Stimulated activated naive B cell treated with anti-CD40 and anti-IgM and Interleukin-4, amounts not matched to agents 10 μg/mL and 1 μg/mL and 100 μg/mL, for 72 hours (primary cell): ENCODE measurements around the gene KCNC4.
A peak's percentile ranks its signal among the peaks of the same experiment; 100 is the strongest.

ENCODE experiments used
- ATAC-seq, 2 donors: fragments of 150-1000 bp; cut with Tn5 transposase; replicated peaks; 2 replicates each; pipeline ENCODE4 v1.10.0; 2021; ENCODE audit warnings: moderate library complexity in 1 of 2
- DNase-seq: peaks from one replicate; pipeline ENCODE4 v3.0.0; 2021
- H3K27ac Mint-ChIP-seq: one replicate; pipeline ENCODE4 v1.8.0; 2022; ENCODE audit warnings: mild to moderate bottlenecking, mixed read lengths
- H3K27me3 Mint-ChIP-seq, 2 donors: one replicate each; pipeline ENCODE4 v1.8.0; 2022; ENCODE audit warnings: mixed read lengths in 2 of 2
- H3K36me3 Mint-ChIP-seq, 2 donors: one replicate each; pipeline ENCODE4 v1.8.0; 2022; ENCODE audit warnings: mixed read lengths in 2 of 2, mild to moderate bottlenecking in 1 of 2
- H3K4me1 Mint-ChIP-seq, 2 donors: one replicate each; pipeline ENCODE4 v1.8.0; 2022; ENCODE audit warnings: mixed read lengths in 2 of 2, mild to moderate bottlenecking in 1 of 2
- H3K4me3 Mint-ChIP-seq, 2 donors: one replicate each; pipeline ENCODE4 v1.8.0; 2022; ENCODE audit warnings: mild to moderate bottlenecking in 2 of 2, mixed read lengths in 2 of 2, moderate library complexity in 1 of 2
- H3K9me3 Mint-ChIP-seq, 2 donors: one replicate each; pipeline ENCODE4 v1.8.0; 2022; ENCODE audit warnings: mixed read lengths in 2 of 2, mild to moderate bottlenecking in 1 of 2

The KCNC4 gene

DNA sequence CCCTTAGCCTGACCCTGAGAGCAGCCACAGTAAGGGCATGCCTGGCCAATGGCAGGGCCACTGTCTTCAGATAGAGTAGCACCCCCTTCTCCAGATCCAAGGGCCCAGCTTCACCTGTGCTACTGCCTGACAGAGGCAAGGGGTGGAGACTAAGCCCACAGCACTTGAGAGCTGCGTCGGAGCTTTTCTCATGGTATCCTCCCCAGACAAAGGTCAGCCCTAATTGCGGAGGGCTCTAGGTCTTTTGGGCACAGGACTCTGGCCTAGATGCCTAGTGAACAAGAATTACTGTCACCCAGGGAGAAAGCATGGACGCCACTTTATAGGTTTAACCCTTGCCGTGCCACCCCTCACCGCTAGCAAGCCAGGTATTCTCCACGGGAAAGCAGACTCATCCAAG lies 15.1 kb downstream of the KCNC4 start:
- no peaks in the 10 kb centered on the region for H3K27me3 Mint-ChIP-seq
- H3K4me3 Mint-ChIP-seq, result no peak overlapping the region
- ATAC-seq (no peak), DNase-seq (no peak)
- H3K4me1 Mint-ChIP-seq, result peaks cover 0 to 2% of the 10 kb centered on the region in 2 donors
- no peak overlapping the region for H3K27ac Mint-ChIP-seq
- H3K36me3 Mint-ChIP-seq, result peaks cover 22 to 29% of the 10 kb centered on the region in 2 donors
- H3K9me3 Mint-ChIP-seq, result no peaks in the 10 kb centered on the region

DNA sequence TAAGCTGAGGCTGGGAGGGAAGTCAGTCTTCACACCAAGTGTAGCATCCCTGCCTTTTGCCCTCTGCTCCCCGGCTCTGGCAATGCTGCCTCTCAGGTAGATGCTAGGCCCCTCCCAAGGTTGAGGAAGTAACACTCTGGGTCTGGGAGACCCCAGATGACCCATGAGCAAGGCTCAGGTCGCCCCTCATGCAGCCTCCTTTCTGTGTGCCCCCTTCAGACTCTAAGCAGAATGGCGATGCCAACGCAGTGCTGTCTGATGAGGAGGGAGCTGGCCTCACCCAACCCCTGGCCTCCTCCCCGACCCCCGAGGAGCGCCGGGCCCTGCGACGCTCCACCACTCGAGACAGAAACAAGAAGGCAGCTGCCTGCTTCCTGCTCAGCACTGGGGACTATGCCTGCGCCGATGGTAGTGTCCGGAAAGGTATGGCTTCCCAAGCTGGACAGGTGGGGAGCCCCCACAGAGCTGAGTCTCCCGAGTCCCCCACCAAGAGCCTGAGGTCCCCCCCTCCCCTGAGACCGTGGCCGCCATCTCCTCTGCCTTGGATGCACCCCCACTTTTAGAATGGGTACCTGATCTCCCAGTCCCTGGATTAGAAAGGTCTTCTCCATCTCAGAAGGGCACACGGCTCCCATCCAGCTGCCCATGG lies 15.8 kb downstream of the KCNC4 start:
- H3K36me3 Mint-ChIP-seq, result peaks cover 22 to 29% of the 10 kb centered on the region in 2 donors
- peaks cover 0 to 2% of the 10 kb centered on the region in 2 donors for H3K4me1 Mint-ChIP-seq
- no peaks in the 10 kb centered on the region for H3K9me3 Mint-ChIP-seq
- ATAC-seq, result no peak
- no peak overlapping the region for H3K4me3 Mint-ChIP-seq
- H3K27me3 Mint-ChIP-seq, result no peaks in the 10 kb centered on the region
- no peak for DNase-seq
- H3K27ac Mint-ChIP-seq, result no peak overlapping the region

DNA sequence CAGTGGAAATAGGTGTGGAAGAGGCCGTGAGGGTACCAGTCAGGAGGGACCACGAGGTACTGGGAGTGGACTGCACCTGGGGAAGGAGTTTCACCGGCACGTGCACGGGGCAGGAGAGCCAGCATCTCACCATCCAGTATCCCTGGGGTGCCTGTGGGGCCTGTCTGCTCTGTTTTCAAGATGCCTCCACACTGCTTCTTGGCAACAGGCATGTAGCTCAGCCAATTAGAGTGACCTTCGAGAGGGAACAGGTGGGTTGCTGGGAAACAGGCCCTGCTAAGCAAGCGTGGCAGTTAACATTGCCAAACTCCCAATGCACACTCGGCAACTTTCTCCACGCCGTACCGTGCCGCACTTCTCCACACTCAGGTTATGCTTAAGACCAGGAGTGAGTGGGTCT lies 17.7 kb downstream of the KCNC4 start:
- DNase-seq (no peak), ATAC-seq (no peak)
- Mint-ChIP-seq H3K4me3 (no peak overlapping the region), H3K4me1 (peaks cover 0 to 2% of the 10 kb centered on the region in 2 donors), H3K9me3 (no peaks in the 10 kb centered on the region), H3K27ac (no peak overlapping the region), H3K27me3 (no peaks in the 10 kb centered on the region), H3K36me3 (peaks cover 24 to 28% of the 10 kb centered on the region in 2 donors)

DNA sequence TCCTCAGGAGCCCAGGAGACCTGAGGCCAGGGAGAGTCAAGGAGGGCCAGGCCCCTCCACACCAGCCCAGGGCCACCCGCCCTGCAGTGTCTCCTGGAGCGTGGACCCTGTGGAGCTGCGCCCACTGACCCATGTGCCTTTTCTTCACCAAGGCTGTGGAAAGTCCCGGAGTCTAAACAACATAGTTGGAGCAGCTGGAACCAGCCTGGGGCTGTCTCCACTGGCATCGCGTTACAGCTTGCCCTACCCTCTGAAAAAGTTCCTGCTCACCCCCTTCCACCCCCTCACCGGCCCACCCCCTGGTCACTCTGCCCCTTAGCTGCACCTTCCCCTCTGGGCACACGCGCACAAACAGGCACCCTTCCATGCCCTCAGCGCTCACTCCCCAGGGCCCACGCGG lies 18.3 kb downstream of the KCNC4 start:
- DNase-seq, result no peak
- H3K27ac Mint-ChIP-seq, result no peak overlapping the region
- no peaks in the 10 kb centered on the region for H3K27me3 Mint-ChIP-seq
- H3K9me3 Mint-ChIP-seq, result no peaks in the 10 kb centered on the region
- peaks cover 1 to 2% of the 10 kb centered on the region in 2 donors for H3K4me1 Mint-ChIP-seq
- no peak for ATAC-seq
- no peak overlapping the region for H3K4me3 Mint-ChIP-seq
- H3K36me3 Mint-ChIP-seq, result peaks cover 18 to 22% of the 10 kb centered on the region in 2 donors

DNA sequence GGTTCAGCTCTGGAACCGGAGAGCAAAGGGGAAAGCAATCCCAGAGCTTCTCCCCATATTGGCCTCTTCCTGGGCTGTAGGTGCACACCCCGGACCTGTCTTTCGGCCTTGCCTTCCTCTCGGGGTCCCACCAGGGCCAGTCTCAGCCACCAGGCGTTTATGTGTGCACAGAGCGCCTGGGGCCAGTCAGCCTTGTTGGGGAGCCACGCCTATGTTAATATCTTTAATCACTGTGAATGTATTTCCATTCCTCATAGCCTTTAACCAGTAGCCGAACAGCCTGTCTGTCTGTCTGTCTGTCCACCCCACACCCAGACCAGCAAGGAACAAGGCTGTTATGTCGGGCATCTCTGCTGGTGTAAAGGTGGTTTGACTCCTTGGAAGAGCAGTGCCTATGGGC lies 18.8 kb downstream of the KCNC4 start:
- ATAC-seq (no peak), DNase-seq (no peak)
- Mint-ChIP-seq H3K36me3 (peaks cover 15 to 21% of the 10 kb centered on the region in 2 donors), H3K27ac (no peak overlapping the region), H3K4me1 (peaks cover 2 to 5% of the 10 kb centered on the region in 2 donors), H3K4me3 (no peak overlapping the region), H3K27me3 (no peaks in the 10 kb centered on the region), H3K9me3 (no peaks in the 10 kb centered on the region)

DNA sequence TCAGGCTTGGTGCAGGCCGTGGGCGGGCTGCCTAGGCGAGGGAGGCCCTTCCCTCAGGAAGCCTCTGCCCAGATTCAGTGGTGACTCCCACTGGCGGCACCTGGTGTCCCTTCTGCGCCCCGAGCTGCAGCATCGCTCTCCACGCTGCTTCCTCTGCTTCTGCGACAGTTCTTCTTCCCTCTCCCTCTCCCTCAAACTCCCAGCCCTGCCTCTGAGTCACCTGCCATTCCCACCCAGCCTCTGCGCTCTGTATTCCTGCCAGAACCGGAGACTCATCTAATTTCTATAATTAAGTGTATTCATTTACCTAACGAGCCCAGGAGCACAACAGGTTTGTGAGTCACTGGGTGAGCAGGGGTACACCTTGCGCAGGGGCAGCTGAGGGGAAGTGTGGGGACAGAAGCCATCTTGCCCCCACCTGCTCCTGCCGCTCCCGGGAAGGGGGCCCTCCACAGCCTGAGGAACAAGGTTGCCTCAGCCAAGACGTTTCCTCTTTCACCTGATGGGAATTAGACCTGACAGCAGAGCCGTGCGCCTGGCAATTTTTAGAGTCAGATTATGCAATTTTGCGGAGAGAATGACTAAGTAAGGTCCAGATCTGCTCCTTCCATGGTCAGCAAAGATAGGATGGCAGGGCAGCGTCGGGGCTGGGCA lies 19.4 kb downstream of the KCNC4 start:
- H3K9me3 Mint-ChIP-seq, result no peaks in the 10 kb centered on the region
- H3K4me1 Mint-ChIP-seq, result peaks cover 0 to 5% of the 10 kb centered on the region in 2 donors
- ATAC-seq (no peak), DNase-seq (no peak)
- H3K4me3 Mint-ChIP-seq, result no peak overlapping the region
- peak overlapping the region; percentile 1 for H3K27ac Mint-ChIP-seq
- H3K27me3 Mint-ChIP-seq, result no peaks in the 10 kb centered on the region
- peaks cover 9 to 17% of the 10 kb centered on the region in 2 donors for H3K36me3 Mint-ChIP-seq

DNA sequence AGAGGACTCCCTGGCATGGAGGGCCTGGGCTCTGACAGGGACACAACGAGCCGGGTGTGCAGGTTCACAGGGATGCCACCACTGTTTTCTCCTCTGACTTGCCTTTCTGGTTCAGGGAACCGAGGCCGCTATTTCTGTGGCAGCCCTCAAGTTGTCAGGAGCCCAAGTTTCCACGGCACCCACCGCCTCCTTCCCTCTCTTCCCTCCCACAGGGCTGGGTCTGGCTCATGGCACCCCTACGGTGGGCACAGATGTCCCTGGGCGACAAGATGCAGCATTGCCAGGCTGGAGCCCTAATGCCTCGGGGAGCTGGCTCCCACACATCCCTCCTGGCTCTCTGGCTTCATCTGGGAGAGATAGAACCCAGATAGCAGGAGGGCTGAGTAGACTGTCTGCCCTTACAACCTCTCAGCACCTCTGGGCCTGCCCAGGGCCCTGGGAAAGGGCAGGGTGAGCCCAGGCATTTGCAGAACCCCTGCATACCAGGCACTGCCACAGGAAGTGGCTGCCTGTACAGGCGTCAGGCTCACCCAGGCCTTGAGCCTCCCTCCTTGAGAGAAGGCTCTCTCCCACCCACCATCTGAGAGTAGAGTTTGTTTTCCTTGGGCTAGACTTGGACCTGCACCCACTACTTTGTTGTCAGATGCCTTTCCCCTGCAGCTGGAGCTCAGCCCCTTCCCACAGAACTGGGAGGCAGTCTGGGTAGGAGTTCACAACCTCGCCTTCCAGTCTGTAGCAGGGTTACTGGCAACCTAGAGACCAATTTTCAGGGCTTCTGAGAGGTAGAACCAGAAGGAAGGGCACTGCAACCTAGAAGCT lies 20.5 kb downstream of the KCNC4 start:
- DNase-seq, result no peak
- peaks cover 8 to 20% of the 10 kb centered on the region in 2 donors for H3K36me3 Mint-ChIP-seq
- H3K27me3 Mint-ChIP-seq, result no peaks in the 10 kb centered on the region
- peaks cover 2 to 15% of the 10 kb centered on the region in 2 donors for H3K4me1 Mint-ChIP-seq
- no peaks in the 10 kb centered on the region for H3K9me3 Mint-ChIP-seq
- no peak for ATAC-seq
- no peak overlapping the region for H3K27ac Mint-ChIP-seq
- no peak overlapping the region for H3K4me3 Mint-ChIP-seq

DNA sequence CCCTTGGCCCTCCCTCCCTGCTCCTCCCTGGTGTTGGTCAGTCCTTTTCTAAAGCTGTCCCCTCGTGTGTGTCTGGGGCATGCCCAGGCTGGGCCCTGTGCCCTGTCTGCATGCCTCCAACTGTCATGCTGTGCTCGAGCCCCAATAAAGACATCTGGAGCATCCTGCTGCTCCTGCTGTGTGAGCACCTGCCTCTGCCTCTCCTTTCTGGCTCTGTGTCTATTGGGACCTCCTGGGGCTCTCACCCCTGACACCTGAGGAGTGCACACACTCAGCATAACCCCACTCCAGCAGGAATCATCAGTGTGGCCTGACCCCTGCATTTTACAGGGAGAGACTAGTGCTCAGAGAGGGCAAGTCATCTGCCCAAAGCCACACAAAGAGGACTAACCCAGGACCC lies 23.7 kb downstream of the KCNC4 start:
- Mint-ChIP-seq H3K27me3 (no peaks in the 10 kb centered on the region), H3K36me3 (peaks cover 4 to 20% of the 10 kb centered on the region in 2 donors), H3K27ac (peak overlapping the region; percentile 43), H3K4me3 (no peak overlapping the region), H3K9me3 (no peaks in the 10 kb centered on the region), H3K4me1 (peaks cover 12 to 44% of the 10 kb centered on the region in 2 donors)
- DNase-seq (no peak), ATAC-seq (no peak)

DNA sequence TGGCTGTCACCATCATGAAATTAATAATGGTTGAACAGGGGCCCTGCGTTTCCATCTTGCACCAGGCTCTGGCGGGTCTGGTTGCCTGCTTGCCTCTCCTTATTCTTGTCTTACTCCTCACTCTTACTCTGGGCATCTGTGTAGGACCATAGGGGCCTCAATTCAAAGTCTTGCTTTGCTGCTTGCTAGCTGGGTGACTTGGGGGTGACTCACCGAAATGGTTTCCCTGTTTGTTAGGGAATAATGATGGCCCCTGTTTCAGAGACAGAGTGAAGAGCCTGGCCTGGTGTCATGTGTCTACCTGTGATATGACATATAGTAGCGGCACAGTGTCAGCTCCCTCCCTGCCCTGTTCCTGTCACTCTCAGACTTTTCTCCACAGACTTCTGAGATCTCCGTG lies 24.6 kb downstream of the KCNC4 start:
- Mint-ChIP-seq H3K27me3 (no peaks in the 10 kb centered on the region), H3K4me1 (peaks cover 19 to 52% of the 10 kb centered on the region in 2 donors), H3K36me3 (peaks cover 6 to 15% of the 10 kb centered on the region in 2 donors), H3K9me3 (no peaks in the 10 kb centered on the region), H3K27ac (peak overlapping the region; percentile 38), H3K4me3 (no peak overlapping the region)
- no peak for ATAC-seq
- no peak for DNase-seq

DNA sequence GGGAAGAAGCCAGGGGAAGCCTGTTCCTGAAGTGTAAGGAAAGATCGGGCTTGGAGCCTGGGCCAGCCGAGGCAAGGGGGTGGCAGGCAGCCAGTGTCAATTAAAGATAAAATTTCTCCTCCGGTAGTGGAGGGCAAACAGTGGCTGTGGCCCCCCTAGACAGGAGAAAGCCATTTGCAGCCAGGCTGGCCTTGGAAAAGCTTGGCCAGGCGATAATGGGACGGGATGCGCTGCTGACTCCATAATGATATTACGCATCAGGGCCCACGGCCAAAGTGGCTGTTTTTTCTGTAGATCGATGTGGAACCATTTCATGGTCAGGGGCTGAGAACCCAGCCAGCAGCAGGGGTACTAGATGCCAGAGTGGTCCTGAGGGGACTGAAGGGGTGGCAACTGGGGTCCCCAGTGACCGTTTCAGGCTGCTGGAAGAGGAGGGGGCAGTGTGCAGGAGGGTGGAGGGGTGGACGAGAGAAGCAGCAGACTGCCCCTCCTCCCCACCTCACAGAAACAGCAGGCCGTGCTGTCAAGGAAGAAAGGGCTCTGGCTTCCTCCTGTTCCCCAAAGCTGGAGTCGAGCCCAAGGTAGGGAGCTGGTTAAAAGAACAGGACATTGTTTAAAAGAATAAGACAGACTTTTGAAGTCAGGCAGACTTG lies 25.2 kb downstream of the KCNC4 start:
- ATAC-seq (no peak), DNase-seq (no peak)
- Mint-ChIP-seq H3K27ac (no peak overlapping the region), H3K36me3 (peaks cover 6 to 13% of the 10 kb centered on the region in 2 donors), H3K9me3 (no peaks in the 10 kb centered on the region), H3K27me3 (no peaks in the 10 kb centered on the region), H3K4me1 (peaks cover 22 to 58% of the 10 kb centered on the region in 2 donors), H3K4me3 (no peak overlapping the region)

DNA sequence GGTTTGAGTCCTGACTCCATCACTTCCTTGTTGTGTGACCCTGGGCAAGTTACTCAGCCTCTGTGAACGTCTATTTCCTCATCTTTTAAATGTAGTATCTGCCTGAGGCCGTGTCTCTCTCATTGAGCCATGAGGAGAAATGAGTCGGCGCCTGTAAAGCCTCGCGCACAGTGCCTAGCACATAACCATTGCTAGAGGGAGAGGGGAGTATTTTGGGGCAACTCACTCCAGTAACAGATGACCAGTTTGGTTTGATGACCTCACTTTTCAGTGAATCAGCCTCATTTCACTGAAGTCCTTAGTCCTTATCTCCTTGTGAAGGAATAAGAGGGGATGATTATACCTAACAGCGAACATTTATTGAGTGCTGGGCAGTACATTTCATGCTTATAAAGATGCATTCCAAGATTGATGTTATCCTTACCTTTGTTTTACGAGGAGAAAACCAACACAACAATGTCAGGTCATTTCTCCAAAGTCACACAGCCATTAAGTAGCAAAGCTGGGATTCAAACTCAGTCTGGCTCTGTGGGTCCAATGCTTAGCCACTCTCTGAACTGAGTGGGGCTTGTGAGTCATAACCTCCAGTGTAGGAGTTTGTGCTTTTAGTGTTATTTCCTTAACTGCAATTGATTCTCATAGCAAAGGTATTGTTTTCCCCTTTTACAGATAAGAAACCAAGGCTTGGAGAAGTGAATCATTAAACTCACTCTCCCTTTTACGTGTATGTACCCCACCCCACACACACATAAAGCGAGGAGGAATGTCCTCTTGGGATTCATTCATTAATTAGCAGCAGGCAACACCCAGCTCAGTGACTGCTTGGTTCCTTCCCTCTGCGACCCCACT lies 25.9 kb downstream of the KCNC4 start:
- Mint-ChIP-seq H3K27me3 (no peaks in the 10 kb centered on the region), H3K4me1 (peaks cover 22 to 65% of the 10 kb centered on the region in 2 donors), H3K9me3 (no peaks in the 10 kb centered on the region), H3K36me3 (peaks cover 6 to 13% of the 10 kb centered on the region in 2 donors), H3K27ac (peak overlapping the region; percentile 80), H3K4me3 (peak overlapping the region in 1 of 2 donors; percentile 26)
- no peak for DNase-seq
- ATAC-seq, result peak; percentile 84 to 85

DNA sequence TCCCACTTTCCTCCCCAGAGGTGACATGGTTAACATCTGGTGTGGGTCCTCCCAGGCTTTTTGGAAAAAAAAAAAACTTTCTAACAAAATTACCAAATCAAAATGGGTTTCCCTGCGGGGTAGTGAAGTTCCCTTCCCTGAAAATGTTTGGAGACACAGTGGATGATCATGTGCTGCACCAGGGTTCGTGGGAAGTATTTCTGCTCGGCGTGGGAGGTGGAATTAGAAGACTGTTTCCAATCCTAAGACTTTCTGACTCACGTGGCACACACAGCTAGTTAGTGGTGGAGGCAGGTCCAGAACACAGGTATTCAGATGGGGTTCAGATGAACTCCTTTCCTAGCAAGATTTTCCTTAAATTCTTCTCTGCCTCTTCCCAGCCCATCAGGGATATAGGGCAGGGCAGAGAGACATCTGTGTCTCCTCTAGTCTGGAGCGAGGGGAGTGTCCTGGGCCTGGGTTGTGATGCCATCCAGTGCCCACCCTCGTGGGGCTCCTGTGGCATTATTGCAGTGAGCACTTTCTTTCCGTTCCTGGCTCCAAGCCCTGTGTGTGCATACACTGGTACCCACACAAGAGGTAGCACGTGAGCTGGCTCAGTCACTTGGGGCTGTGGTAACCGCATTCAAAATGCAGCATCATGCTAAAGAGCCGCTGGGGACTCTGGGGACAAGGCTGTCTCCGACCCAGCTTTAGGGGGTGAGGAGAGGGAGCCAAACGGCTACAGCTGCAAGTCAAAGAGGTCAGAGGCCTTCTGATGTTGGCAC lies 27.5 kb downstream of the KCNC4 start:
- Mint-ChIP-seq H3K36me3 (peaks cover 5 to 13% of the 10 kb centered on the region in 2 donors), H3K4me1 (peaks cover 25 to 68% of the 10 kb centered on the region in 2 donors), H3K9me3 (no peaks in the 10 kb centered on the region), H3K4me3 (no peak overlapping the region), H3K27ac (no peak overlapping the region), H3K27me3 (no peaks in the 10 kb centered on the region)
- DNase-seq (no peak), ATAC-seq (peak in 1 of 2 donors; percentile 33)
